Fibroblast of lung (primary cell): Measurements from ENCODE around the gene APBA2. TPM values are rescaled to one million over a fixed set of nuclear protein-coding genes. Genes with fewer than 3 reads are reported as not detected.

ENCODE experiments used
- DNase-seq, 2 donors: peaks; one replicate each; pipeline versions ENCODE4 v3.0.0 to v3.0.0-alpha.2; 2010; ENCODE audit warnings: low read depth in 2 of 2
- H2AFZ ChIP-seq: 2 replicates; pipeline ENCODE4 v1.5.1; 2012; ENCODE audit warnings: low read length, control low read depth, inconsistent platforms
- H3K27ac ChIP-seq: 2 replicates; pipeline ENCODE4 v1.5.1; 2011; ENCODE audit warnings: low read length, control low read depth; ENCODE audit not compliant: insufficient read depth
- H3K27me3 ChIP-seq: 2 replicates; pipeline ENCODE4 v1.5.1; 2011; ENCODE audit warnings: mild to moderate bottlenecking, low read length; ENCODE audit not compliant: control insufficient read depth, insufficient read depth
- H3K36me3 ChIP-seq: 2 replicates; pipeline ENCODE4 v1.5.1; 2011; ENCODE audit warnings: low read length; ENCODE audit not compliant: control insufficient read depth, insufficient read depth
- H3K4me1 ChIP-seq: 2 replicates; pipeline ENCODE4 v1.5.1; 2011; ENCODE audit warnings: low read length; ENCODE audit not compliant: control insufficient read depth, insufficient read depth; ENCODE audit errors: extremely low read depth
- H3K4me2 ChIP-seq: 2 replicates; pipeline ENCODE4 v1.5.1; 2011; ENCODE audit warnings: low read length, control low read depth; ENCODE audit not compliant: insufficient read depth; ENCODE audit errors: extremely low read depth
- H3K4me3 ChIP-seq, 4 experiments: fragments of 200-600 bp in 1 of 4; sonication (generic) in 1 of 4; replicated peaks in 1 of 4; 2 replicates each; pipeline ENCODE4 v1.5.1; 2011 to 2016; ENCODE audit warnings: low read length in 4 of 4, low read depth in 3 of 4, mild to moderate bottlenecking in 3 of 4, control low read depth in 2 of 4, inconsistent platforms in 1 of 4, mixed read lengths in 1 of 4; ENCODE audit not compliant: insufficient read depth in 1 of 4; ENCODE audit errors: control extremely low read depth in 1 of 4
- H3K79me2 ChIP-seq: 2 replicates; pipeline ENCODE4 v1.5.1; 2012; ENCODE audit warnings: mild to moderate bottlenecking, low read length, inconsistent platforms; ENCODE audit not compliant: control insufficient read depth, insufficient read depth
- H3K9ac ChIP-seq: 2 replicates; pipeline ENCODE4 v1.5.1; 2011; ENCODE audit warnings: mild to moderate bottlenecking, low read length, control low read depth; ENCODE audit not compliant: insufficient read depth
- H3K9me3 ChIP-seq: 2 replicates; pipeline ENCODE4 v1.5.1; 2012; ENCODE audit warnings: low read depth, low read length; ENCODE audit not compliant: control insufficient read depth, insufficient read depth
- H4K20me1 ChIP-seq: 2 replicates; pipeline ENCODE4 v1.5.1; 2011; ENCODE audit warnings: low read length; ENCODE audit not compliant: control insufficient read depth, insufficient read depth; ENCODE audit errors: extremely low read depth
- EZH2 ChIP-seq: IDR thresholded peaks from 2 replicates; pipeline ENCODE4 v1.5.1; 2012; ENCODE audit warnings: low read length, control low read depth, mild to moderate bottlenecking; ENCODE audit errors: missing control alignments
- polyA plus RNA-seq, 2 donors: library from polyadenylated mRNA; depleted of rRNA in 1 of 2; stranded (reverse) in 1 of 2; unstranded in 1 of 2; fragments of >200 nt; gene quantifications; 2 replicates each; pipeline ENCODE4 v1.2.1, GENCODE V29; 2011 to 2012; ENCODE audit warnings: missing spikeins in 1 of 2
- total RNA-seq: library from RNA; depleted of rRNA; stranded (reverse); fragments of >200 nt; gene quantifications from 2 replicates; pipeline ENCODE4 v1.2.1, GENCODE V29; 2014
- TF ChIP-seq, protein P1 (sequence below), 2 donors: IDR thresholded peaks in 1 of 2; conservative IDR thresholded peaks in 1 of 2; 1 replicate in 1 of 2; 2 replicates in 1 of 2; pipeline ENCODE4 v1.5.1; 2011 to 2012; ENCODE audit warnings: low read length in 2 of 2, control low read depth in 1 of 2, inconsistent platforms in 1 of 2, low read depth in 1 of 2, mild to moderate bottlenecking in 1 of 2

The APBA2 gene
- total and polyA plus RNA-seq, 2 donors (not counting 1 experiment from before 2014, with no cell fraction given) = 9.5 to 20.3 TPM

GRCh38 chr15:28923726-28924280 is 38.0 kb downstream of the APBA2 start:
- Histone ChIP-seq H4K20me1 (no peaks in the 10 kb centered on the region), H3K4me3 (no peak overlapping the region), H3K36me3 (no peaks in the 10 kb centered on the region), H3K4me2 (no peak overlapping the region), H3K9ac (no peak overlapping the region), H3K27ac (no peak overlapping the region), H3K27me3 (no peaks in the 10 kb centered on the region), H3K9me3 (no peaks in the 10 kb centered on the region), H3K79me2 (no peaks in the 10 kb centered on the region), H3K4me1 (no peaks in the 10 kb centered on the region), H2AFZ (no peak overlapping the region)
- TF ChIP-seq, protein P1, sequence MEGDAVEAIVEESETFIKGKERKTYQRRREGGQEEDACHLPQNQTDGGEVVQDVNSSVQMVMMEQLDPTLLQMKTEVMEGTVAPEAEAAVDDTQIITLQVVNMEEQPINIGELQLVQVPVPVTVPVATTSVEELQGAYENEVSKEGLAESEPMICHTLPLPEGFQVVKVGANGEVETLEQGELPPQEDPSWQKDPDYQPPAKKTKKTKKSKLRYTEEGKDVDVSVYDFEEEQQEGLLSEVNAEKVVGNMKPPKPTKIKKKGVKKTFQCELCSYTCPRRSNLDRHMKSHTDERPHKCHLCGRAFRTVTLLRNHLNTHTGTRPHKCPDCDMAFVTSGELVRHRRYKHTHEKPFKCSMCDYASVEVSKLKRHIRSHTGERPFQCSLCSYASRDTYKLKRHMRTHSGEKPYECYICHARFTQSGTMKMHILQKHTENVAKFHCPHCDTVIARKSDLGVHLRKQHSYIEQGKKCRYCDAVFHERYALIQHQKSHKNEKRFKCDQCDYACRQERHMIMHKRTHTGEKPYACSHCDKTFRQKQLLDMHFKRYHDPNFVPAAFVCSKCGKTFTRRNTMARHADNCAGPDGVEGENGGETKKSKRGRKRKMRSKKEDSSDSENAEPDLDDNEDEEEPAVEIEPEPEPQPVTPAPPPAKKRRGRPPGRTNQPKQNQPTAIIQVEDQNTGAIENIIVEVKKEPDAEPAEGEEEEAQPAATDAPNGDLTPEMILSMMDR (conservative IDR thresholded peaks at IDR 0.05 in 1 of 2, IDR thresholded peaks at IDR 0.05 in 1 of 2; ENCODE audit: low read depth in 1 of 2, low read length in 2 of 2) = no peak
- TF ChIP-seq EZH2 = no peak
- DNase-seq = no peak

GRCh38 chr15:28927043-28927442 is 41.3 kb downstream of the APBA2 start:
- H3K27ac ChIP-seq = no peak overlapping the region
- no peaks in the 10 kb centered on the region for H3K36me3 ChIP-seq
- no peak for DNase-seq
- no peak overlapping the region for H3K9ac ChIP-seq
- no peaks in the 10 kb centered on the region for H3K9me3 ChIP-seq
- no peak for TF ChIP-seq EZH2
- TF ChIP-seq, protein P1 (conservative IDR thresholded peaks at IDR 0.05 in 1 of 2, IDR thresholded peaks at IDR 0.05 in 1 of 2; ENCODE audit: low read depth in 1 of 2, low read length in 2 of 2) = no peak
- no peaks in the 10 kb centered on the region for H3K4me1 ChIP-seq
- no peak overlapping the region for H2AFZ ChIP-seq
- no peaks in the 10 kb centered on the region for H3K27me3 ChIP-seq
- no peaks in the 10 kb centered on the region for H3K79me2 ChIP-seq
- no peak overlapping the region for H3K4me3 ChIP-seq
- H4K20me1 ChIP-seq = no peaks in the 10 kb centered on the region
- H3K4me2 ChIP-seq = no peak overlapping the region

- H3K36me3 ChIP-seq = no peaks in the 10 kb centered on the region
- no peak overlapping the region for H3K9ac ChIP-seq
- no peak overlapping the region for H2AFZ ChIP-seq
- TF ChIP-seq, protein P1 (conservative IDR thresholded peaks at IDR 0.05 in 1 of 2, IDR thresholded peaks at IDR 0.05 in 1 of 2; ENCODE audit: low read depth in 1 of 2, low read length in 2 of 2) = no peak
- TF ChIP-seq EZH2 = no peak
- H3K4me2 ChIP-seq = no peak overlapping the region
- H3K79me2 ChIP-seq = no peaks in the 10 kb centered on the region
- no peak overlapping the region for H3K27ac ChIP-seq
- H3K27me3 ChIP-seq = no peaks in the 10 kb centered on the region
- H3K9me3 ChIP-seq = no peaks in the 10 kb centered on the region
- DNase-seq = no peak
- no peaks in the 10 kb centered on the region for H3K4me1 ChIP-seq
- H4K20me1 ChIP-seq = no peaks in the 10 kb centered on the region
- no peak overlapping the region for H3K4me3 ChIP-seq
These were observed 43.4 kb downstream of the APBA2 start for GRCh38 chr15:28929200-28929599.
